ENCODE data around the gene ARHGEF17.
"Not testable (repeated sequence)": the region's sequence is repeated elsewhere in the genome, so short reads cannot be mapped to it uniquely, and the experiment has no call there.

ARHGEF17 gene

GRCh38 chr11:73272680-73273038, 35.4 kb upstream of the ARHGEF17 start:
- DNase-seq: no peak

DNA sequence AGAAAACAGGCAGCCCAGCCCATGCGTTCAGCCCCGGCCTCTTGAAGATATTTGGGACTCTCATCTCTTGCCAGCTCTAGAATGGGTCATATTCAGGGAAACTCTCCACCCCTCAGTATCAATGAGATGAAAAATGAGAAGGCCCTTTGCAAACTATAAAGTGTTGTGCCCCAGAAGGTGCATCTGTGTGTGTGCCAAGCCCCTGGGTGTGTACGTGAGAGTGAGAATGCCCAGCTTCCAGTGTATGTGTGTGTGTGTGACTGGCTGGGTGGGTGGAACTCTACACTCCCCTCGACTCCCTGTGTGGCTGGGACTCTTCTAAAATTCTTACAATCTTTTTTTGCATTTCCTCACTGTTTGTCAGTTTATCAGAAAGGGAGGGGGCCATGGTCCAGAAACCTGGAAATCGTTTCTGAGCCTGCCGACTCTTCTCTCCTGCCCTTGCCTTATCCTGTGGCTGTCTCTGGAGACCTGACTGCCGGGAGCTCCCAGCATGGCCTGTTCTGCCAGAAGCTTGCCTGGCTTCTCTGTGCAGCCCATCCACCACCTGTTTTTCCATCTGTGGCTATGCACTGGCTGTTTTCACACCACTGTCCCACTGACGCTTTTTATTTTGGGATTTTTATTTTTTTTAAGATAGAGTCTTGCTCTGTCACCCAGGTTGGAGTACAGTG, 34.7 kb upstream of the ARHGEF17 start:
- no peak for DNase-seq

- not testable (repeated sequence) for DNase-seq
Measured at GRCh38 chr11:73274191-73274590, 33.9 kb upstream of the ARHGEF17 start.

- no peak for DNase-seq
Measured at GRCh38 chr11:73274722-73275380, 33.2 kb upstream of the ARHGEF17 start.

DNA sequence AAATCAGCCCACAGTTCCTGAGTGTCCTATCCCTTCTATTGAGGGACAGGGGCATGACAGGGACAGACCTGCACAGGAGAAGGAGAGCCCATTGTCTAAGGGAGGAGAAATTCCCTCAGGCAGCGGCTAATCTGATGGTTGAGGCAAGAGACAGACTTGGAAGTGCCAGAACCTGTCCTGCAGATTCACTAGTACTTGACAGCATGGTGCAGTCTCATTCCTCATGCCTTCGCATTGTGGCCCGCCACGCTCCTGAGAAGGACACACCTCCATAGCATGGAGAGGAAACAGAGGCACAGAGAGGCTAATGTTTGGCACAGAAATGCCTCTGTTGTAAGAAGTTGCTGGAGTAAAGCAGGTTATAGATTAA, 32.7 kb upstream of the ARHGEF17 start:
- no peak for DNase-seq

DNA sequence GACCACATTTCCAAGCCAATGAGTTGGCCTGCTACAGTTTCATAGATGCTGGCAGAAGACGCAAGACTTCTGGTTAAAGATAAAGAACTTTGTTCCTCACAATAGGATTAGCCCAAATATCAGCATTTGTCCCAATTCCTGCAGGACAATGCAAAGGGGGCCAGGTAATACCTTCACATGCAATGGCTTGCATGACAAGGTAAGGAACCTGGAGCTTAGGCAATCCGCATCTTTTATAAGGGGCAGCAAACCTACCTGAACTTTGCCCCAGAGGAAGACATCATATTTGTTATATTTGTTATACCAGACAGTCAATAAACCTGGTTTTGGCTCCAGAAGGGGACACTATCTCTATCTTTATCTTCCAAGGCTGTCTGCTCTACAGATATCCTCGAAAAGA, 30.6 kb upstream of the ARHGEF17 start:
- DNase-seq: no peak

GRCh38 chr11:73280626-73281025, 27.4 kb upstream of the ARHGEF17 start:
- DNase-seq: no peak

- DNase-seq: no peak
Measured at GRCh38 chr11:73281201-73281741, 26.8 kb upstream of the ARHGEF17 start.

- DNase-seq: no peak
Measured at GRCh38 chr11:73281796-73282660, 26.0 kb upstream of the ARHGEF17 start.

- no peak for DNase-seq
Measured at GRCh38 chr11:73283276-73284000, 24.6 kb upstream of the ARHGEF17 start.

DNA sequence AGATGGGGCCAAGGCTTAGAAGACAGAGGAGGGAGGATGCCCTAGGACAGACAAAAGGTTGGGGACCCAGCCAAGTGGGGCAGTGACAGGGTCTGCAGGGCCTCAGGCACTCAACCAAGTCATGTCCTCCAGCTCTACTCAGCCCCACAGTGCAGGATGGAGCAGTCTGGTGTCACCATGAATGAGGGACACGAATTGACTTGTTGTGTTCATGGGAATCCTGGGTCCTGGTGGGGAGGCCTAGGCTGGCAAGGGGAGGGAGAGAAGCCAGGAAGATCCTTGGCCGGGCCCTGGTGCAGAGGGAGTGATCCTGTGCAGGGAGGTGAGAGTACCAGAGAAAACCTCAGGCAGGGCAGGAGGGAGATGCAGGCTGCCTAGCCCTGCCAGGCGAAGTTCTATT, 24.0 kb upstream of the ARHGEF17 start:
- DNase-seq: no peak

DNA sequence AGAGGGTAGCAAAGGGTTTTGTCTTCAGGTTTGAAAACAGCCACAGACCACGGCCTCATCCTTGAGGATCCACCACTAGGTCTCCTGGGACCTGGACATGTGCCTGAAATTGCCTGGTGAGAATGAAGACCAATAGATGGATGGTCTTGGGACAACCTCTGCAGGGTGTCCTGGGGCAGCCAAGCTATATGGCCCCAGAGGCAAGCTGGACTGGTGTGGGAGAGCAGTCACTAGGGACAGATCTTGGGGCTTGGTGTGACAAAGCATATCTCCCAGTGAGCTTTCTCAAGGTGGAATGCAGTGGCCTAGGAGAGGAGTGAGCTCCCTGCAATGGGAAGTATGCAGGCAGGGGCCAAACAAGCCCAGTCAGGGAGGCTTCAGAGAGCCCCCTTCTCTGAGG, 22.4 kb upstream of the ARHGEF17 start:
- no peak for DNase-seq

DNA sequence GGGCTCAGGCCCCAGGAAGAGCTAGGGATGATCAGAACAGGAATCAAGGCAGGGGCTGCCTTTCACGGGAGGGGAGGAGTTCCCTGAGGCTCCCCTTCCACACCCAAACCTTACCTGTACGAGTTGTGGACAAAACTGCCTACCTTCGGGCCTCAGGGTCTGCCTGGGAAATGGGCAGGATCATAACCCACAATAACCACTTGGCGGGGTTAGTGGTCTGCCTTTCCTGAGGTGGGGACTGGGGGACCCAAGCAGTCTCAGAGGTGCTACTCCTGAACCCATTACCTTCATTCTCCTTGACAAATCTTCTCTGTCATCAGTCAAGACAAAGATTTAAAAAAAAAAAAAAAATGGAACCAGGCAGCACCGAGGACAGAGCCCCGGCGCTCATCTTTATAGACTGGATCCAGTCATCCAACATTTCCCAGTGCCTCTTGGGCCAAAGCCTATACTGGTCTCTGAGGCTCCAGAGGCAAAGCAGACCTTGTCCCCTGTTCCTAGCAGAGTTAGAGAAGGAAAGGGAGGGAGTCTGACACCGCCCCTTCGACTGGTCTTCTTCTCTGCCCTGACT, 21.8 kb upstream of the ARHGEF17 start:
- no peak for DNase-seq

DNA sequence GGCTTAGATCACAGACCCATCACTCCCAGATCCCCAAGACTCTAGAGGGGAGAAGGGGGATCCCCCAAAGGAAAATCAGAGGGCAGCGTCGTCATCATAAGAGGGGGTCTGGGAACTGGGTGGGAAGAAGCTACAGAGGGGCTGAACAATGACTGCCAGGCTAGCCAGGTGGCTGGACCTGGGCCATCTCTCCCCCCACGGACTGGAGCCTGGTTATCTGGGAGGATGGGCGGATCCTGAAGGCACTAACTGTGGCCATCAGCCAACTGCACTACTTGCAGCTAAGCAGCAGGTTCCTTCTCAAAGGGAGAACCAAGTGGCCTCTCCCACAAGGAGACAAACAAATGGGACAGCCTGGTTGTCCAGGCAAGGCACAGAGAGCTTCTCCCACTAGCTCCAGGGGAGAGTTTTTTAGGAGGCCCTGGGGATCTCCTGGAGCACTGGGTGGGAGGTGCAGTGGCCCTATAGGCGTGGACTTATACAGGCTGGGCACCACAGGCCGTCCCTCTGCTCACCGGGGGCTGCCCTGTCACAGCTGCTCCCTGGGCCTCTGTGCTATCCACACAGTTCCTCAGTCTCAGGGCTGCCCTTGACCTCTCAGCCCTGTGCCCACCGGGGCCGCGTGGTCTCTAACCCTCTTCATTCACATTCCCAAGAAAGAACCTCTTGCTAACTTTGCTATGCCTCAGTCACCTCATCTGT, 20.5 kb upstream of the ARHGEF17 start:
- no peak for DNase-seq

GRCh38 chr11:73288192-73288872, 19.7 kb upstream of the ARHGEF17 start:
- no peak for DNase-seq

GRCh38 chr11:73288873-73289707, 19.0 kb upstream of the ARHGEF17 start:
- DNase-seq: peak; percentile 18 to 19

DNA sequence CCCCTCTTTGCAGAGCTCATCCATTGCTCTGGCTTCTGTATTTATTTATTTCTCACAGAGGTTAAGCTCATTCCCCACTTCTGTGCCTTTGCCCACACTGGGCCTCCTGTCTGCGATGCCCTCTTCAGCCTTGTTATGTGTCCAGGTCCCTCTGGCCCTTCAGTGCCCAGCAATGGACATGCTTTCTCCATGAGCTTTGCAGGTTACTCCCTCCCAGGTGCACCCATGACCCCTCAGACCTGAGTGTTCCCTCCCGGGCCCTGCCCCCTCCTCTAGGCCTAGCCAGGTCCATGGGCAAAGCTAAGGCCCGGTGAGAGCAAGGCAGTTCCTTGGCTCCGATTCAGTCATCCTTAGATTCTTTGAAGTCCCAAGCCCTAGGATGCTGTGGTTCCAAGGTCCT, 17.5 kb upstream of the ARHGEF17 start:
- DNase-seq: no peak

DNA sequence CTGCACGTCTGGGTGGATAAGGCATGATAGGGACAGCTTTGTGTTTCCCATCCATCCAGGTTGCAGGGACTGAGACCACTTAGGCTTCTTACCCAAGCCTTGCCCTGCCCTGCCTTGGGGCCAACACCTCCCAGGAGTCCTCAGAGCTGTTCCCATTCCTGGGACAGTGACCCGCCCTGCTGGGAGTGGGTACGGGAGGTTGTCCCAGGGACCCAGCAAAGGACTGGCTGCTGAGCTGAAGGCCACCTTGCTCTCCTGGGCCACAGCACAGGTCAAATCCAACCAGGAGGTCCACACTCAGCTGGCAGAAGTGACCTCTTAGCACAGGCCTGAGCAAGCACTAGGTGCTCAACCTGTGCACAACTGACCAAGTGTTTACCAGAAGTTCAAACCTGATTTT, 16.9 kb upstream of the ARHGEF17 start:
- no peak for DNase-seq

DNA sequence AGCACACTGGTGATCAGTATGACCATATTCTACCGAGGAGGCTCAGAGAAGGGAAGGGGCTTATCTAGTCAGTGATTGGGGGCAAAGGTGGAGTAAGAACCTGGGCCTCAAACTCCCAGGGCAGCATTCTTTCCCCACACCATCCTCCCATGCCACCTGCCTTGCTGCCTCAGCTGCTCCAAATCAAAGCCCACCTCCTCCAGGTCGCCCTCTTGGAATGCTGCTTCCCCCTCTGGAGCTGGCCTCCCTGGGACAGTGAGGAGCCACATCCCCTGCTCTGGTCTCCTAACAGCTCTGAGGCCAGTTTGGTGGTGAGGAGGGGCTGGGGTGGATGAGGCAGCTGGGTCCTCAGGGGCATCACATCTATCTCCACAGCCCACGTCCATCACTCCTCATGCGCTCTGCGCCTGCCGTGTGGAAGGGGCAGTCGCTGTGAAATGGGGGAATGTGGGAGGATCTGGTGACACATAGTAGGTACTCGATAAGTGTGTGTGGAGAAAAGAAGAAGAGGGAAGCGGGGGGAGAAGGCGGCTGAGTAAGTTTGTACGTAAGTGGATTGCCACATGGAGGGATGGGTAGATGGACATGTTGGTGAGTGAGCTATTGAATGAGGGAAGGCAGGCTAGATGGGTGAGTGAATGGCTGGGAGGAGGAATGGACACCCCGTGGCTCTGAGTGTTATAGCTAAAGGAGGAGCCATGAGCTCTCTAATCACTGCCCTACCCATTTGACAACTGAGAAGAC, 16.1 kb upstream of the ARHGEF17 start:
- no peak for DNase-seq

GRCh38 chr11:73292525-73292894, 15.6 kb upstream of the ARHGEF17 start:
- DNase-seq: no peak
